HG02798 (cell line): ENCODE data around the gene ALKBH7.
"Not testable (repeated sequence)": the region's sequence is repeated elsewhere in the genome, so short reads cannot be mapped to it uniquely, and the experiment has no call there.

ENCODE experiments used
- ATAC-seq: cut with Tn5 transposase; IDR thresholded peaks from one replicate; pipeline ENCODE4 v1.9.1; 2021; ENCODE audit warnings: mild to moderate bottlenecking; ENCODE audit not compliant: unreplicated experiment, poor library complexity

Gene ALKBH7

GRCh38 chr19:6394831-6395230 is 22.2 kb downstream of the ALKBH7 start:
- no peak for ATAC-seq

- no peak for ATAC-seq
These were observed 23.7 kb downstream of the ALKBH7 start for GRCh38 chr19:6396305-6396704.

- not testable (repeated sequence) for ATAC-seq
These were observed 27.7 kb downstream of the ALKBH7 start for GRCh38 chr19:6400062-6400944.

- no peak for ATAC-seq
These were observed 29.5 kb downstream of the ALKBH7 start for GRCh38 chr19:6402058-6402457.

- no peak for ATAC-seq
These were observed 30.4 kb downstream of the ALKBH7 start for GRCh38 chr19:6402837-6403608.

- no peak for ATAC-seq
These were observed 33.8 kb downstream of the ALKBH7 start for GRCh38 chr19:6406401-6406800.

GRCh38 chr19:6409346-6409745 is 36.8 kb downstream of the ALKBH7 start:
- no peak for ATAC-seq

GRCh38 chr19:6412061-6412446 is 39.5 kb downstream of the ALKBH7 start:
- ATAC-seq = no peak

GRCh38 chr19:6412447-6413091 is 40.0 kb downstream of the ALKBH7 start:
- ATAC-seq = no peak

GRCh38 chr19:6413291-6413690 is 40.7 kb downstream of the ALKBH7 start:
- no peak for ATAC-seq

GRCh38 chr19:6413721-6414643 is 41.4 kb downstream of the ALKBH7 start:
- ATAC-seq = no peak

- ATAC-seq = no peak
These were observed 42.4 kb downstream of the ALKBH7 start for GRCh38 chr19:6414793-6415590.

- no peak for ATAC-seq
These were observed 43.1 kb downstream of the ALKBH7 start for GRCh38 chr19:6415591-6416190.

GRCh38 chr19:6416658-6417405 is 44.2 kb downstream of the ALKBH7 start:
- no peak for ATAC-seq

GRCh38 chr19:6417713-6418561 is 45.3 kb downstream of the ALKBH7 start:
- no peak for ATAC-seq

GRCh38 chr19:6418562-6418932 is 46.0 kb downstream of the ALKBH7 start:
- no peak for ATAC-seq
